HG03025 (cell line): ENCODE measurements around the gene BAZ2B.

ENCODE experiments used
- ATAC-seq: cut with Tn5 transposase; IDR thresholded peaks from one replicate; pipeline ENCODE4 v1.9.1; 2021; ENCODE audit warnings: mild to moderate bottlenecking, moderate library complexity; ENCODE audit not compliant: unreplicated experiment, low FRiP score

BAZ2B gene

GRCh38 chr2:159283529-159283928, 332.8 kb downstream of the BAZ2B start:
- no peak for ATAC-seq

- ATAC-seq, result no peak
These were observed 335.3 kb downstream of the BAZ2B start for GRCh38 chr2:159281002-159281401.

DNA sequence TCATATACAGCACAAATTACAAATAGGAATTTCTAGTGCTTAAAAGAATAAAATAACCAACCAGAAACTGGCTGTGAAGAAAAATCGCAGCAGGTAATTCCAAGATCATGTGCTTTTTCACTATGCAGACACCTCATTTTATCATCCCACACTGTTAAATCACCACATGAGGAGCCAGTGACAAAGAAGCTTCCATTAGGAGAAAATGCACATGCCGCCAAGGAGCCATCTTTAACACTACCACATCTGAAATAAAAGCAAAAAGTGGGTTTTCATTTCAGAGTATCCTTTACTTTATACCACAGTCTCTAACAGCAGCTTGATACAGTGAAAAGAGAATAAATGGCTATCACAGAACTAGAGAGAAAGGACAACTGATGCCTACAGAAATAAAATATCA, 336.6 kb downstream of the BAZ2B start:
- ATAC-seq, result no peak

- ATAC-seq, result no peak
These were observed 341.2 kb downstream of the BAZ2B start for GRCh38 chr2:159275111-159275510.

DNA sequence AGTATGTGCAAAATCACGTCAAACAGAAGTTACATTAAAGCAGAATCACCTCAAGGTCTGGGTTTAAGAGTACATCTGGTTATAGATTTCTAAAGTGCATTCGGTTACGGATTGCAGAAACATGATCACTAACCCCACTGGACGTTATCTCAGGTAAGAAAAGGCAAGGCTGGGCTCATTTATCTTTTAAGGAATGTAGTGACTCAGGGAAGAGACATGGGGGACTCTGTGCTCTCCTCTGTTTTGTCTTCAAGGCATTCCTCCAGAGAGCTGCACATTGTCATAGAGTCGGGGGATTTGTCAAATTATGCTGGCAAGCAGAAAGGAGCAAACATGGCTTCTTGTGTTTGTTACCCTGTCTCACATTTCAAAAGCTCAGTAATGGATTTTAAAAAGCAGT, 344.2 kb downstream of the BAZ2B start:
- no peak for ATAC-seq

- no peak for ATAC-seq
These were observed 345.5 kb downstream of the BAZ2B start for GRCh38 chr2:159270744-159271379.
